WI38 (cell line): Measurements from ENCODE around the gene PLS3.

Experiments
- H3K4me3 ChIP-seq: 2 replicates; pipeline ENCODE4 v1.5.1; 2011; ENCODE audit warnings: low read depth, mild to moderate bottlenecking, control low read depth, low read length
- CTCF ChIP-seq: IDR thresholded peaks from 2 replicates; pipeline ENCODE4 v1.5.1; 2012; ENCODE audit warnings: low read depth, mild to moderate bottlenecking, control low read depth, low read length

PLS3 gene

GRCh38 chrX:115560978-115561604 lies at the start of gene PLS3:
Gene PLS3 (plus strand): TSS chrX:115561174. CDS start chrX:115610251, 49,077 bp downstream.
- peak within 1 kb of the TSS; percentile 70 for H3K4me3 ChIP-seq
- no peak for TF ChIP-seq CTCF

- no peak overlapping the region for H3K4me3 ChIP-seq
- no peak for TF ChIP-seq CTCF
Observed at GRCh38 chrX:115518113-115518512, 42.9 kb upstream of the PLS3 start.

- no peak for TF ChIP-seq CTCF
- H3K4me3 ChIP-seq, result no peak overlapping the region
Observed at GRCh38 chrX:115521741-115522140, 39.2 kb upstream of the PLS3 start.

GRCh38 chrX:115522952-115523351 lies 38.0 kb upstream of the PLS3 start:
- H3K4me3 ChIP-seq, result no peak overlapping the region
- TF ChIP-seq CTCF, result no peak

- no peak overlapping the region for H3K4me3 ChIP-seq
- no peak for TF ChIP-seq CTCF
Observed at GRCh38 chrX:115525486-115525885, 35.5 kb upstream of the PLS3 start.

- H3K4me3 ChIP-seq, result no peak overlapping the region
- no peak for TF ChIP-seq CTCF
Observed at GRCh38 chrX:115531818-115532403, 29.1 kb upstream of the PLS3 start.

GRCh38 chrX:115533485-115533884 lies 27.5 kb upstream of the PLS3 start:
- H3K4me3 ChIP-seq, result no peak overlapping the region

More at GRCh38 chrX:115533485-115533884, 27.5 kb upstream of the PLS3 start:
- no peak for TF ChIP-seq CTCF
